Kidney epithelial cell (primary cell): ENCODE results near the gene FASLG. TPM values are rescaled to one million over a fixed set of nuclear protein-coding genes. Genes with fewer than 3 reads are reported as not detected.

Source experiments
- DNase-seq: peaks from one replicate; pipeline ENCODE4 v3.0.0-alpha.2; 2010; ENCODE audit warnings: low read depth
- H3K27me3 ChIP-seq: 2 replicates; pipeline ENCODE4 v1.6.0; 2011; ENCODE audit warnings: low read length; ENCODE audit not compliant: control insufficient read depth, insufficient read depth
- H3K36me3 ChIP-seq: 2 replicates; pipeline ENCODE4 v1.5.1; 2011; ENCODE audit warnings: low read length; ENCODE audit not compliant: control insufficient read depth, insufficient read depth
- H3K4me3 ChIP-seq: 2 replicates; pipeline ENCODE4 v1.5.1; 2011; ENCODE audit warnings: low read depth, mild to moderate bottlenecking, control low read depth, low read length
- total RNA-seq: library from RNA; depleted of rRNA; stranded (reverse); fragments of >200 nt; gene quantifications from 2 replicates; pipeline ENCODE4 v1.2.3, GENCODE V29; 2015
- TF ChIP-seq, protein P1 (sequence below): IDR thresholded peaks from 2 replicates; pipeline ENCODE4 v1.5.1; 2011; ENCODE audit warnings: mild to moderate bottlenecking, moderate library complexity, low read length, control low read depth, inconsistent platforms; ENCODE audit not compliant: insufficient read depth, poor library complexity, severe bottlenecking

FASLG gene
- total RNA-seq, 1 donor from 2014 or later: not detected

DNA sequence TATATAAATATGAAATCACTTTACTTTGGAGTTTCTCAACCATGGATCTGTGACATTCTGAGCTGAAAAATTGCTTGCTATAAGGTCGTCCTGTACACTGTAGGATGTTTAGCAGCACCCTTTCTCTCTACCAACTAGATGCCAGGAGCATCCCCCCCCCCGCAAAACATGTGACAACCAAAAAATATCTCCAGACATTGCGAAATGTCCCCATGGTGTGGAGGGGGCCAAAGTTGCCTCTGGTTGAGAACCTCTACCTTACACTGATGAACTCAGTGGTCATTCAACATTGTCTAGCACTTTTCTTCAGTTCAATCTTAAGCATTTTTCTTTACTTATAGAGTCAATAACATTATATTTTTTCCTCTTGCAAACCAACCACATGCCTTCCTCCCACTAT, 9.2 kb downstream of the FASLG start:
- TF ChIP-seq, protein P1, sequence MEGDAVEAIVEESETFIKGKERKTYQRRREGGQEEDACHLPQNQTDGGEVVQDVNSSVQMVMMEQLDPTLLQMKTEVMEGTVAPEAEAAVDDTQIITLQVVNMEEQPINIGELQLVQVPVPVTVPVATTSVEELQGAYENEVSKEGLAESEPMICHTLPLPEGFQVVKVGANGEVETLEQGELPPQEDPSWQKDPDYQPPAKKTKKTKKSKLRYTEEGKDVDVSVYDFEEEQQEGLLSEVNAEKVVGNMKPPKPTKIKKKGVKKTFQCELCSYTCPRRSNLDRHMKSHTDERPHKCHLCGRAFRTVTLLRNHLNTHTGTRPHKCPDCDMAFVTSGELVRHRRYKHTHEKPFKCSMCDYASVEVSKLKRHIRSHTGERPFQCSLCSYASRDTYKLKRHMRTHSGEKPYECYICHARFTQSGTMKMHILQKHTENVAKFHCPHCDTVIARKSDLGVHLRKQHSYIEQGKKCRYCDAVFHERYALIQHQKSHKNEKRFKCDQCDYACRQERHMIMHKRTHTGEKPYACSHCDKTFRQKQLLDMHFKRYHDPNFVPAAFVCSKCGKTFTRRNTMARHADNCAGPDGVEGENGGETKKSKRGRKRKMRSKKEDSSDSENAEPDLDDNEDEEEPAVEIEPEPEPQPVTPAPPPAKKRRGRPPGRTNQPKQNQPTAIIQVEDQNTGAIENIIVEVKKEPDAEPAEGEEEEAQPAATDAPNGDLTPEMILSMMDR: no peak
- no peak for DNase-seq
- H3K27me3 ChIP-seq: no peaks in the 10 kb centered on the region
- no peaks in the 10 kb centered on the region for H3K36me3 ChIP-seq
- no peak overlapping the region for H3K4me3 ChIP-seq

DNA sequence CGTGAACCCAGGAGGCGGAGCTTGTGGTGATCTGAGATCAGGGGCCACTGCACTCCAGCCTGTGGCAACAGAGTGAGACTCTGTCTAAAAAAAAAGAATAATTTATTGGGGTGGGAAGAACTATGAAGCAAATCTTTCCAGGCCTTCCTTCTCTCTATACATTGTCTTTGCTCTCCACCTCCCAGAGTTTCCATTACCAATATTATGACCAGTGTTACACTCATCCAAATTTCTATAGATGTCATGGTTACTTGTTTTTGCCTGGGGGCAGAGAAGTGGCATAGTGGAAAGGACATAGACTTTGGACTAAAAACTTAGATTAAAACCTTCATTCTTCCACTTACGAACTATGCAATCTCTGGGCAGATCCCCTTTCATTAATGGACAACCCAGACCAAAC, 10.1 kb downstream of the FASLG start:
- H3K4me3 ChIP-seq: no peak overlapping the region
- DNase-seq: no peak
- TF ChIP-seq, protein P1: no peak
- H3K27me3 ChIP-seq: no peaks in the 10 kb centered on the region
- no peaks in the 10 kb centered on the region for H3K36me3 ChIP-seq

DNA sequence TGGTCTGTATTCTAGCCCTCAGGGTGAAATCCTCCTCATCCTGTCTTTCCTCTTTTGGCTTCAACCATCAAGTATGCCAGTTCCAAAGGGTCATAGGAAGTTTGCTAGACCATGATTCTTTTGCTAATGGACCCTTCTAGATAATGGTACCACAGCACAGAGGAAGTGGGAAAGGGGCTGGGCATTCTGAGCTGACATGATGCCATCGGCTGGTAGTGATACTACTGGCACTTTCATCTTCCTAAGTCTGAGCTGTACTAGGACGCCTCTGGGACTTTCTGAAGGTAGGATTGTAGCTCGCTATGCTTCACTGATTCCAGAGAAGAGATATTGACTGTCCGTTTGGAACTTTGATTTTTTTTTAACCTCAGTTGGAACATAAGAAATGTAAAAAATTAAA, 11.4 kb downstream of the FASLG start:
- TF ChIP-seq, protein P1: no peak
- no peaks in the 10 kb centered on the region for H3K27me3 ChIP-seq
- no peak overlapping the region for H3K4me3 ChIP-seq
- DNase-seq: no peak
- no peaks in the 10 kb centered on the region for H3K36me3 ChIP-seq

DNA sequence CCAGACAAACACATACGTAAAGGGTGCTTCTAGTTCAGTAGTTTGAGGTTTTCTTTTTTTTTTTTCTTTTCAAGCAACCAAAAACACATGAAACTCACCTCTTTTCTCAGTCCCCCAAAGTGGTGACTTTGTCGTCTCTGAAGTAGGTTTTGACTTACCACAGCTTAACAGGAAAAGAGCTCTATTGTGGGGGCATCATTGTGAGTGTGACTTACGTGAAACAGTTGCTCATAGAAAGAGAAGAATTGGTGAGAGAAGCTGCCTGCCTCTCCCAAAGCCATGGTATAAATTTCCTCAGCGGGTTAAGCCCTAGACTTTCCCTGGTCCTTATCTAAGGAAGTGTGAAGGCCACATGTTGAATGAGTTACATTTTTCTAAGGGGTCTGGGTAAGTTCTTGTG, 11.9 kb downstream of the FASLG start:
- TF ChIP-seq, protein P1: no peak
- Histone ChIP-seq H3K4me3 (no peak overlapping the region), H3K36me3 (no peaks in the 10 kb centered on the region), H3K27me3 (no peaks in the 10 kb centered on the region)
- no peak for DNase-seq

DNA sequence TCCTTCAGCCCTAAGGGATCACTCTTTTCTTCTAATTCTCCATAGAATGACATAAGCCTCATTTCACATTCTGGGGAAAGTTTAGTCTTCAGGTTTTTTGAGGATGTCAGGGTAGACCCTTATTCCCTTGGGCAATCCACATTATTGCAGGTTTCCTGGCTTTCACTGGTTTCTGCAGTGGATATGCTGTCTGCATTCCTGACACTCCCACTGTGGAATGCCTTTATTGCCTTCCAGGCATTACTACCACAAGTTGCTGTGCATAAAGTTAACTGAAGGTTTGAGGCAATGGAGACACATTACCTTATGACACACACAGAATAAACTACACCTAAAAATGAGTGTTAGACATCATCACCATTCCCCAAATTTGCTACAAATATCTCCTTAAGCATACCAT, 12.7 kb downstream of the FASLG start:
- DNase-seq: peak; percentile 39
- no peaks in the 10 kb centered on the region for H3K36me3 ChIP-seq
- H3K27me3 ChIP-seq: no peaks in the 10 kb centered on the region
- TF ChIP-seq, protein P1: no peak
- H3K4me3 ChIP-seq: no peak overlapping the region

DNA sequence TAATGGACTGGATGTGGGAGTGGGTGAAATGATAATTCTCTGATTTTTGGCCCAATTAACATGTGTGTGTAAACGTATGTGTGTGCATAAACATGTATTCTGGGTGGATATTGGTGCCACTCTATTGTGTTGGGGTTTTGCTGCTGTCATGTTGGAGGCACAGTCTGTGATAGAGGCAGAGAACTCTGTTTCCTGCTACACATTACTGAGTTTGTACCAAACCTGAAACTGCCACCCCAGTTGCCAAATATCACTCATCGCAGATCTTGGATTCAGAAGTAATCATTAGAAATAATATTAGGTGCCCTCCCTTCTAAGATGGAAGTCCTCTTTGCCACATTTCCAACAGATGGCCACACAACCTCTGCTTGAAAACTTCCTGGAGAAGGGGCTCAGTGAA, 13.8 kb downstream of the FASLG start:
- Histone ChIP-seq H3K27me3 (no peaks in the 10 kb centered on the region), H3K36me3 (no peaks in the 10 kb centered on the region), H3K4me3 (no peak overlapping the region)
- no peak for DNase-seq
- TF ChIP-seq, protein P1: no peak
